ENCODE data around the gene TRHDE. TPM values are rescaled to one million over a fixed set of nuclear protein-coding genes. Genes with fewer than 3 reads are reported as not detected.

TRHDE gene
- total RNA-seq, 2 donors from 2014 or later, result 3.1 to 4.1 TPM

DNA sequence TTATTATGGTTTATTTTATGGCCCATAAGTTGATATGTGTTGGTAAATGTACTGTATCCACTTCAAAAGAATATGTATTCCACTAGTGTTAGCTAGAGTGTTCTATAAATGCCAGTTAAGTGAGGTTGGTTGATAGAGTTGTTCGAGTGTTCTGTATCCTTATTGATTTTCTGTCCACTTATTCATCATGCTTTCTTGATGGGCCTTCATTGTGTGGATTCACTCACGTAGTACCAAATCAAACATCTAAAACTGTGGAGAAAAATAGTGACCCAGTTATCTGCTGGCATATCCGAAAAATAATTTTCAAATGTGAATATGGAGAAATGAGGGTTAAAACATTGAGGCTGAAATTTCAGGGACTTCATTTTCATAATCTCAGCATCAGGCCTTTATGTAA is 230.4 kb downstream of the TRHDE start:
- Histone ChIP-seq H3K27ac (no peak overlapping the region), H3K36me3 (no peaks in the 10 kb centered on the region), H3K27me3 (replicated peaks; ENCODE audit: insufficient read depth) (no peaks in the 10 kb centered on the region), H3K4me3 (no peak overlapping the region), H3K4me1 (replicated peaks) (no peaks in the 10 kb centered on the region), H3K9me3 (no peaks in the 10 kb centered on the region)
- TF ChIP-seq POLR2A (IDR thresholded peaks at IDR 0.05), result no peak
- TF ChIP-seq, protein P1, sequence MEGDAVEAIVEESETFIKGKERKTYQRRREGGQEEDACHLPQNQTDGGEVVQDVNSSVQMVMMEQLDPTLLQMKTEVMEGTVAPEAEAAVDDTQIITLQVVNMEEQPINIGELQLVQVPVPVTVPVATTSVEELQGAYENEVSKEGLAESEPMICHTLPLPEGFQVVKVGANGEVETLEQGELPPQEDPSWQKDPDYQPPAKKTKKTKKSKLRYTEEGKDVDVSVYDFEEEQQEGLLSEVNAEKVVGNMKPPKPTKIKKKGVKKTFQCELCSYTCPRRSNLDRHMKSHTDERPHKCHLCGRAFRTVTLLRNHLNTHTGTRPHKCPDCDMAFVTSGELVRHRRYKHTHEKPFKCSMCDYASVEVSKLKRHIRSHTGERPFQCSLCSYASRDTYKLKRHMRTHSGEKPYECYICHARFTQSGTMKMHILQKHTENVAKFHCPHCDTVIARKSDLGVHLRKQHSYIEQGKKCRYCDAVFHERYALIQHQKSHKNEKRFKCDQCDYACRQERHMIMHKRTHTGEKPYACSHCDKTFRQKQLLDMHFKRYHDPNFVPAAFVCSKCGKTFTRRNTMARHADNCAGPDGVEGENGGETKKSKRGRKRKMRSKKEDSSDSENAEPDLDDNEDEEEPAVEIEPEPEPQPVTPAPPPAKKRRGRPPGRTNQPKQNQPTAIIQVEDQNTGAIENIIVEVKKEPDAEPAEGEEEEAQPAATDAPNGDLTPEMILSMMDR (IDR thresholded peaks at IDR 0.05), result no peak
- no peak for TF ChIP-seq POLR2AphosphoS5 (IDR thresholded peaks at IDR 0.05)
- WGBS, result 88% methylated on average over 3 of the region's 3 CpGs
- intact Hi-C loops (cut with DNase I), result no loop called here
- no peak for DNase-seq (ENCODE audit: low spot score)

DNA sequence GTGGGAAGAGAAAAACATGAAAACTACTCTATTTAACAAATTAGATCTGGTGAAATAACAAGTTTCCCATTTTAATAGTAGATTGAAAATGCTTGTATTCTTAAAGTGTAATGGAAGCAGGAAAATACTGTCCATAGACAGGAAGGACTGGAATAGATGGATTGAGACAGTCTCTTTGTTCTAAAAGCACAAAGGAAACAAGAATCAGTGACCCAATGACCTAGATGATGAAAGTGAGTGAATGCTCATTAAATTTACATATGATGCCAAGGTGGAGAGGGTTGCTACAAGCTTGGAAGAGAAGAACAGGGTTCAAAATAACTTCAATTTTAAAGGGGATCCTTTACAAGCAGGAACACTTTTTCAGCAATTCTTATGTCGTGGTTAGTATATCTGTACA is 233.1 kb downstream of the TRHDE start:
- no peaks in the 10 kb centered on the region for H3K36me3 ChIP-seq
- intact Hi-C loops (cut with DNase I), result no loop called here
- no peak for DNase-seq (ENCODE audit: low spot score)
- WGBS, result 90% methylated on average over 1 of the region's 1 CpG
- H3K9me3 ChIP-seq, result no peaks in the 10 kb centered on the region
- no peak overlapping the region for H3K4me3 ChIP-seq
- H3K4me1 ChIP-seq (replicated peaks), result no peaks in the 10 kb centered on the region
- no peak overlapping the region for H3K27ac ChIP-seq
- no peaks in the 10 kb centered on the region for H3K27me3 ChIP-seq (replicated peaks; ENCODE audit: insufficient read depth)
- TF ChIP-seq POLR2A (IDR thresholded peaks at IDR 0.05) (no peak), POLR2AphosphoS5 (IDR thresholded peaks at IDR 0.05) (no peak)
- TF ChIP-seq, protein P1 (IDR thresholded peaks at IDR 0.05), result no peak

DNA sequence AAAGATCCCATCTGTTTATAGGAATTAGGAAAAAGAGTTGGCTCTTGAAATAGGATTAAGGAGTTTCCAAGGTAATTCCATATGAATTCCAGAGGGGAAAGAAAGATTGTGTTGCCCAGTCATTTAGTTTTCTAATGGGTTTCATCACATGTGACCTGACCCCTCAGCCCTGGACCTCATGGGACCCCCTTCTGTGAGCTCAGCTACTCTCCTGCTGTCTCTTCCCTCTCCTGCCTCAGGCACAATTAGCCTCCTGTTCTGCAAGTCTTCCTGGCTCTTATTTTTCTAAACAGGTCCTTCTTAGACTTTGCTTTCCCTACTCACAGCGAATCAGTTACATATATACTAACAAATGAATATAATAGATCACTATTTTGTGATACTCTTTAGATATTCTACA is 237.7 kb downstream of the TRHDE start:
- Histone ChIP-seq H3K4me1 (replicated peaks) (no peaks in the 10 kb centered on the region), H3K4me3 (no peak overlapping the region), H3K27me3 (replicated peaks; ENCODE audit: insufficient read depth) (no peaks in the 10 kb centered on the region), H3K36me3 (no peaks in the 10 kb centered on the region), H3K27ac (no peak overlapping the region), H3K9me3 (no peaks in the 10 kb centered on the region)
- TF ChIP-seq, protein P1 (IDR thresholded peaks at IDR 0.05), result no peak
- no peak for TF ChIP-seq POLR2AphosphoS5 (IDR thresholded peaks at IDR 0.05)
- TF ChIP-seq POLR2A (IDR thresholded peaks at IDR 0.05), result no peak
- 92% methylated on average over 1 of the region's 1 CpG for WGBS
- intact Hi-C loops (cut with DNase I), result no loop called here
- no peak for DNase-seq (ENCODE audit: low spot score)

DNA sequence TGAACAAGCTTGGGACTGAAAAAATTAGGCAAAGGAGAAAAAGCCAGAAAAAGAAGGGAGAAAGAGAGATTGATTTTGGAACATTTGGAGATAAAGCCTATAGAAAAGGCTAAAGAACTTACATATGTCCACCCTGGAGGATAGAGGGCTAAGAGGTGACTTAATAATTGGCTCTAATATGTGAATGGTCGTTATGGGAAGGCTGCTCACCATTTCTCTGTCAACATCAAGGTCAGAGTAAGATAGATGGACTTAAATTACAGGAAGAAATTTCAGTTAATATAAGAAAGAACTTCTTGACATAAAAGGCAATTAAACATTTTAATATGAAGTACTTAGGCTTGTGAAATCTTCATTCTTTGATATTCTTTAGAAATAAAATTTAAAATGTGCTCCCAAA is 238.6 kb downstream of the TRHDE start:
- 12% methylated on average over 1 of the region's 1 CpG for WGBS
- no peaks in the 10 kb centered on the region for H3K4me1 ChIP-seq (replicated peaks)
- TF ChIP-seq POLR2AphosphoS5 (IDR thresholded peaks at IDR 0.05) (no peak), POLR2A (IDR thresholded peaks at IDR 0.05) (no peak)
- TF ChIP-seq, protein P1 (IDR thresholded peaks at IDR 0.05), result no peak
- H3K27me3 ChIP-seq (replicated peaks; ENCODE audit: insufficient read depth), result no peaks in the 10 kb centered on the region
- intact Hi-C loops (cut with DNase I), result no loop called here
- H3K36me3 ChIP-seq, result no peaks in the 10 kb centered on the region
- H3K9me3 ChIP-seq, result no peaks in the 10 kb centered on the region
- no peak for DNase-seq (ENCODE audit: low spot score)
- no peak overlapping the region for H3K4me3 ChIP-seq
- H3K27ac ChIP-seq, result no peak overlapping the region

DNA sequence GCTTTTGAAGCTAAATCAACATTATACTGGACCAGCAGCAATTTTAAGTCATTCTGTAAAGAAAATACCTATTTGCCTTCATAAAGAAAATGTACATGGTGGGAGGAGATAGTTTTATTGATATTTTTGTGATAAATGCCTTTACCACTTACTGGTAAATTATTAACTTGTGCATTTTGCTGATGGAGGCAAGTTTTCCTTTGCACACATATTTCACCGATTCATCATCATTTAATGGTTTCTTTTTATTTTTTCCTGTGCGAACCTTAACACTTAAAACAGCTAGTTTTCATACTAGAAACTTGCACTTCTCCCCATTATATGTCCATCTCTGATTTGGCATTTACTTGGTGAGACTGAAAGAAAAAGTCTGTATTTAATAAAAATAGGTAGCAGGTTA is 239.3 kb downstream of the TRHDE start:
- Histone ChIP-seq H3K27ac (no peak overlapping the region), H3K9me3 (no peaks in the 10 kb centered on the region), H3K4me1 (replicated peaks) (no peaks in the 10 kb centered on the region), H3K4me3 (no peak overlapping the region), H3K27me3 (replicated peaks; ENCODE audit: insufficient read depth) (no peaks in the 10 kb centered on the region), H3K36me3 (no peaks in the 10 kb centered on the region)
- no peak for DNase-seq (ENCODE audit: low spot score)
- TF ChIP-seq POLR2A (IDR thresholded peaks at IDR 0.05), result no peak
- TF ChIP-seq, protein P1 (IDR thresholded peaks at IDR 0.05), result no peak
- no peak for TF ChIP-seq POLR2AphosphoS5 (IDR thresholded peaks at IDR 0.05)
- WGBS, result 31% methylated on average over 2 of the region's 2 CpGs
- intact Hi-C loops (cut with DNase I), result no loop called here

Measured in prostate gland (tissue), 2 donors.